Naive thymus-derived CD4-positive, alpha-beta T cell (primary cell): ENCODE measurements around the gene PTPRK. TPM values are rescaled to one million over a fixed set of nuclear protein-coding genes. Genes with fewer than 3 reads are reported as not detected.

ENCODE experiments used
- ATAC-seq: fragments of 150-1000 bp; cut with Tn5 transposase; 2 replicates; pipeline ENCODE4 v1.10.0; 2021; ENCODE audit warnings: mild to moderate bottlenecking, moderate library complexity
- CTCF ChIA-PET: fragments of 350-600 bp; sonication (Branson Sonifier 250); formaldehyde crosslinking; loops from one replicate; lab custom pipeline; 2021; ENCODE audit warnings: antibody characterized with exemption; lab: Charles Lee
- POLR2A ChIA-PET: fragments of 350-600 bp; sonication (Branson Sonifier 250); formaldehyde crosslinking; loops from one replicate; lab custom pipeline; 2021; ENCODE audit warnings: antibody characterized with exemption, inconsistent platforms; lab: Charles Lee
- DNase-seq, 9 donors: peaks; one replicate each; pipeline versions ENCODE4 v3.0.0 to v3.0.0-alpha.2; 2020 to 2022; ENCODE audit warnings: mixed read lengths in 1 of 9
- H3K27ac ChIP-seq: one replicate; pipeline ENCODE4 v1.7.0; 2013; ENCODE audit warnings: mild to moderate bottlenecking, low read depth, low read length, moderate library complexity
- H3K27me3 ChIP-seq, 2 donors: one replicate each; pipeline ENCODE4 v1.7.0; 2013; ENCODE audit warnings: low read length in 2 of 2, mild to moderate bottlenecking in 2 of 2, moderate library complexity in 2 of 2; ENCODE audit not compliant: control insufficient read depth in 2 of 2, insufficient read depth in 2 of 2
- H3K36me3 ChIP-seq, 3 experiments: 1 replicate in 2 of 3; 2 replicates in 1 of 3; pipeline ENCODE4 v1.7.0; 2013; ENCODE audit warnings: low read length in 3 of 3, mild to moderate bottlenecking in 3 of 3, moderate library complexity in 1 of 3; ENCODE audit not compliant: insufficient read depth in 3 of 3, control insufficient read depth in 2 of 3
- H3K4me1 ChIP-seq, 2 donors: one replicate each; pipeline ENCODE4 v1.7.0; 2013; ENCODE audit warnings: low read length in 2 of 2, mild to moderate bottlenecking in 2 of 2, moderate library complexity in 1 of 2; ENCODE audit not compliant: control insufficient read depth in 2 of 2, insufficient read depth in 2 of 2
- H3K4me3 ChIP-seq: 2 replicates; pipeline ENCODE4 v1.7.0; 2013; ENCODE audit warnings: mild to moderate bottlenecking, low read length
- H3K9me3 ChIP-seq, 3 experiments: 1 replicate in 2 of 3; 2 replicates in 1 of 3; pipeline ENCODE4 v1.7.0; 2013; ENCODE audit warnings: low read length in 3 of 3; ENCODE audit not compliant: control insufficient read depth in 2 of 3
- H3K27ac Mint-ChIP-seq, 9 donors: one replicate each; pipeline ENCODE4 v1.8.0; 2020 to 2022; ENCODE audit warnings: mixed read lengths in 9 of 9, mild to moderate bottlenecking in 8 of 9, moderate library complexity in 5 of 9, inconsistent platforms in 2 of 9
- H3K27me3 Mint-ChIP-seq, 5 donors: one replicate each; pipeline ENCODE4 v1.8.0; 2021 to 2022; ENCODE audit warnings: mixed read lengths in 5 of 5, mild to moderate bottlenecking in 1 of 5
- H3K36me3 Mint-ChIP-seq, 5 donors: one replicate each; pipeline ENCODE4 v1.8.0; 2020 to 2022; ENCODE audit warnings: mixed read lengths in 5 of 5, mild to moderate bottlenecking in 3 of 5, inconsistent platforms in 1 of 5
- H3K4me1 Mint-ChIP-seq, 7 donors: one replicate each; pipeline ENCODE4 v1.8.0; 2020 to 2022; ENCODE audit warnings: mixed read lengths in 7 of 7, mild to moderate bottlenecking in 3 of 7, inconsistent platforms in 1 of 7
- H3K4me3 Mint-ChIP-seq, 10 donors: one replicate each; pipeline ENCODE4 v1.8.0; 2020 to 2022; ENCODE audit warnings: mild to moderate bottlenecking in 10 of 10, mixed read lengths in 10 of 10, moderate library complexity in 6 of 10, inconsistent platforms in 2 of 10
- H3K9me3 Mint-ChIP-seq, 11 donors: one replicate each; pipeline ENCODE4 v1.8.0; 2020 to 2022; ENCODE audit warnings: mixed read lengths in 11 of 11, mild to moderate bottlenecking in 4 of 11, inconsistent platforms in 1 of 11, moderate library complexity in 1 of 11
- intact Hi-C, 2 donors: fragments of 100-400 bp; cut with micrococcal nuclease; formaldehyde crosslinking; loops; one replicate each; pipeline ENCODE4 v1.15.1; 2023
- polyA plus RNA-seq, 2 donors: library from polyadenylated mRNA; unstranded; fragments of 300-500 nt; fragmentation: Illumina TruSeq; gene quantifications; one replicate each; pipeline ENCODE4 v1.2.3, GENCODE V29; 2021
- total RNA-seq, 6 experiments: library from RNA in 5 of 6; stranded (reverse) in 5 of 6; gene quantifications; 1 replicate in 5 of 6; 2 replicates in 1 of 6; pipeline ENCODE4 v1.2.3 and lab custom pipeline; 2021 to 2026

PTPRK gene
- total and polyA plus RNA-seq, 7 experiments from 2014 or later = 1.3 to 6.5 (median 2.3) TPM

- H3K27ac ChIP-seq = no peak overlapping the region
- ChIA-PET POLR2A (no interaction called here), CTCF (no interaction called here)
- Mint-ChIP-seq H3K27me3 (peaks cover 0 to 4% (median 0%) of the 10 kb centered on the region in 5 donors), H3K27ac (peak overlapping the region in 2 of 9 donors; percentile 5 to 26), H3K9me3 (peaks cover 0 to 11% (median 4%) of the 10 kb centered on the region in 11 donors), H3K4me1 (peaks cover 0 to 15% (median 9%) of the 10 kb centered on the region in 7 donors), H3K36me3 (peaks cover 0 to 3% (median 0%) of the 10 kb centered on the region in 5 donors), H3K4me3 (no peak overlapping the region)
- ATAC-seq (no peak), DNase-seq (no peak)
- H3K27me3 ChIP-seq = no peaks in the 10 kb centered on the region
- intact Hi-C loops = no loop called here
- H3K36me3 ChIP-seq = no peaks in the 10 kb centered on the region
- H3K4me1 ChIP-seq = no peaks in the 10 kb centered on the region
- H3K4me3 ChIP-seq = no peak overlapping the region
- no peaks in the 10 kb centered on the region for H3K9me3 ChIP-seq
Measured at GRCh38 chr6:128302942-128303341, 217.5 kb downstream of the PTPRK start.

GRCh38 chr6:128295670-128296069, 224.7 kb downstream of the PTPRK start:
- H3K27me3 Mint-ChIP-seq = no peaks in the 10 kb centered on the region
- ChIA-PET POLR2A (no interaction called here), CTCF (interaction anchor here (0.6 kb wide), 1 partner anchor 20 kb away, joined by 3 read pairs; no protein-coding TSS in a partner anchor)
- no peak overlapping the region for H3K4me3 Mint-ChIP-seq
- intact Hi-C loops = no loop called here
- H3K36me3 Mint-ChIP-seq = peaks cover 0 to 5% (median 4%) of the 10 kb centered on the region in 5 donors
- peaks cover 0 to 14% (median 6%) of the 10 kb centered on the region in 11 donors for H3K9me3 Mint-ChIP-seq
- H3K9me3 ChIP-seq = no peaks in the 10 kb centered on the region
- H3K4me1 ChIP-seq = no peaks in the 10 kb centered on the region
- H3K27me3 ChIP-seq = no peaks in the 10 kb centered on the region
- DNase-seq (no peak), ATAC-seq (no peak)
- H3K27ac Mint-ChIP-seq = no peak overlapping the region
- no peak overlapping the region for H3K4me3 ChIP-seq
- no peak overlapping the region for H3K27ac ChIP-seq
- H3K36me3 ChIP-seq = no peaks in the 10 kb centered on the region
- peaks cover 0 to 1% (median 0%) of the 10 kb centered on the region in 7 donors for H3K4me1 Mint-ChIP-seq

GRCh38 chr6:128290221-128290620, 230.2 kb downstream of the PTPRK start:
- Histone ChIP-seq H3K27me3 (no peaks in the 10 kb centered on the region), H3K4me1 (no peaks in the 10 kb centered on the region), H3K4me3 (no peak overlapping the region), H3K9me3 (no peaks in the 10 kb centered on the region), H3K36me3 (no peaks in the 10 kb centered on the region), H3K27ac (no peak overlapping the region)
- Mint-ChIP-seq H3K27ac (no peak overlapping the region), H3K4me3 (no peak overlapping the region), H3K27me3 (peaks cover 0 to 5% (median 0%) of the 10 kb centered on the region in 5 donors), H3K9me3 (no peaks in the 10 kb centered on the region), H3K4me1 (peaks cover 2 to 12% (median 9%) of the 10 kb centered on the region in 7 donors), H3K36me3 (peaks cover 0 to 1% (median 0%) of the 10 kb centered on the region in 5 donors)
- CTCF ChIA-PET = no interaction called here
- POLR2A ChIA-PET = interaction anchor here (0.6 kb wide), 1 partner anchor 84 kb away, joined by 3 read pairs; no protein-coding TSS in a partner anchor
- ATAC-seq (no peak), DNase-seq (no peak)
- intact Hi-C loops = no loop called here

GRCh38 chr6:128284128-128284527, 236.3 kb downstream of the PTPRK start:
- Mint-ChIP-seq H3K4me1 (peaks cover 2 to 12% (median 9%) of the 10 kb centered on the region in 7 donors), H3K9me3 (no peaks in the 10 kb centered on the region), H3K27ac (peak overlapping the region in 1 of 9 donors; percentile 49), H3K36me3 (peaks cover 0 to 3% (median 0%) of the 10 kb centered on the region in 5 donors), H3K4me3 (no peak overlapping the region), H3K27me3 (peaks cover 0 to 12% (median 0%) of the 10 kb centered on the region in 5 donors)
- ATAC-seq (no peak), DNase-seq (no peak)
- no peaks in the 10 kb centered on the region for H3K27me3 ChIP-seq
- CTCF ChIA-PET = no interaction called here
- H3K36me3 ChIP-seq = no peaks in the 10 kb centered on the region
- no peak overlapping the region for H3K4me3 ChIP-seq
- no peaks in the 10 kb centered on the region for H3K9me3 ChIP-seq
- POLR2A ChIA-PET = no interaction called here
- no peak overlapping the region for H3K27ac ChIP-seq
- intact Hi-C loops = no loop called here
- no peaks in the 10 kb centered on the region for H3K4me1 ChIP-seq

- DNase-seq (no peak), ATAC-seq (no peak)
- Mint-ChIP-seq H3K36me3 (peaks cover 0 to 3% (median 0%) of the 10 kb centered on the region in 5 donors), H3K4me1 (peaks cover 2 to 11% (median 7%) of the 10 kb centered on the region in 7 donors), H3K9me3 (no peaks in the 10 kb centered on the region), H3K27me3 (peaks cover 0 to 13% (median 0%) of the 10 kb centered on the region in 5 donors), H3K27ac (peak overlapping the region in 1 of 9 donors; percentile 44), H3K4me3 (no peak overlapping the region)
- no peaks in the 10 kb centered on the region for H3K36me3 ChIP-seq
- no peaks in the 10 kb centered on the region for H3K9me3 ChIP-seq
- H3K4me3 ChIP-seq = no peak overlapping the region
- ChIA-PET CTCF (no interaction called here), POLR2A (no interaction called here)
- intact Hi-C loops = no loop called here
- H3K27ac ChIP-seq = no peak overlapping the region
- no peaks in the 10 kb centered on the region for H3K4me1 ChIP-seq
- no peaks in the 10 kb centered on the region for H3K27me3 ChIP-seq
Measured at GRCh38 chr6:128282961-128283360, 237.4 kb downstream of the PTPRK start.

GRCh38 chr6:128280960-128281359, 239.4 kb downstream of the PTPRK start:
- no peak for DNase-seq
- H3K27ac ChIP-seq = no peak overlapping the region
- H3K27me3 Mint-ChIP-seq = peaks cover 0 to 10% (median 0%) of the 10 kb centered on the region in 5 donors
- no peaks in the 10 kb centered on the region for H3K9me3 ChIP-seq
- ChIA-PET CTCF (no interaction called here), POLR2A (no interaction called here)
- no peak overlapping the region for H3K4me3 Mint-ChIP-seq
- no peaks in the 10 kb centered on the region for H3K27me3 ChIP-seq
- ATAC-seq = no peak
- no peaks in the 10 kb centered on the region for H3K36me3 ChIP-seq
- no peak overlapping the region for H3K27ac Mint-ChIP-seq
- no peaks in the 10 kb centered on the region for H3K4me1 ChIP-seq
- intact Hi-C loops = no loop called here
- peaks cover 0 to 3% (median 0%) of the 10 kb centered on the region in 11 donors for H3K9me3 Mint-ChIP-seq
- H3K36me3 Mint-ChIP-seq = peaks cover 0 to 3% (median 0%) of the 10 kb centered on the region in 5 donors
- H3K4me3 ChIP-seq = no peak overlapping the region
- no peaks in the 10 kb centered on the region for H3K4me1 Mint-ChIP-seq

GRCh38 chr6:128280066-128280465, 240.3 kb downstream of the PTPRK start:
- H3K4me1 ChIP-seq = no peaks in the 10 kb centered on the region
- ATAC-seq (no peak), DNase-seq (no peak)
- Mint-ChIP-seq H3K4me3 (no peak overlapping the region), H3K4me1 (peaks cover 0 to 4% (median 0%) of the 10 kb centered on the region in 7 donors), H3K27ac (peak overlapping the region in 1 of 9 donors; percentile 1), H3K27me3 (peaks cover 0 to 8% (median 0%) of the 10 kb centered on the region in 5 donors), H3K9me3 (peaks cover 0 to 3% (median 0%) of the 10 kb centered on the region in 11 donors), H3K36me3 (peaks cover 0 to 3% (median 0%) of the 10 kb centered on the region in 5 donors)
- H3K27me3 ChIP-seq = no peaks in the 10 kb centered on the region
- H3K4me3 ChIP-seq = no peak overlapping the region
- POLR2A ChIA-PET = interaction anchor here (0.8 kb wide), 1 partner anchor 402 kb away, joined by 3 read pairs; no protein-coding TSS in a partner anchor
- H3K36me3 ChIP-seq = no peaks in the 10 kb centered on the region
- no peak overlapping the region for H3K27ac ChIP-seq
- CTCF ChIA-PET = interaction anchor here (1.2 kb wide), 1 partner anchor 430 kb away, joined by 3 read pairs; no protein-coding TSS in a partner anchor
- intact Hi-C loops = no loop called here
- no peaks in the 10 kb centered on the region for H3K9me3 ChIP-seq
